ENCODE results near the gene DCBLD1. TPM values are rescaled to one million over a fixed set of nuclear protein-coding genes. Genes with fewer than 3 reads are reported as not detected.

Gene DCBLD1
- total and polyA plus RNA-seq, 4 donors = 10.0 to 38.1 (median 13.0) TPM

DNA sequence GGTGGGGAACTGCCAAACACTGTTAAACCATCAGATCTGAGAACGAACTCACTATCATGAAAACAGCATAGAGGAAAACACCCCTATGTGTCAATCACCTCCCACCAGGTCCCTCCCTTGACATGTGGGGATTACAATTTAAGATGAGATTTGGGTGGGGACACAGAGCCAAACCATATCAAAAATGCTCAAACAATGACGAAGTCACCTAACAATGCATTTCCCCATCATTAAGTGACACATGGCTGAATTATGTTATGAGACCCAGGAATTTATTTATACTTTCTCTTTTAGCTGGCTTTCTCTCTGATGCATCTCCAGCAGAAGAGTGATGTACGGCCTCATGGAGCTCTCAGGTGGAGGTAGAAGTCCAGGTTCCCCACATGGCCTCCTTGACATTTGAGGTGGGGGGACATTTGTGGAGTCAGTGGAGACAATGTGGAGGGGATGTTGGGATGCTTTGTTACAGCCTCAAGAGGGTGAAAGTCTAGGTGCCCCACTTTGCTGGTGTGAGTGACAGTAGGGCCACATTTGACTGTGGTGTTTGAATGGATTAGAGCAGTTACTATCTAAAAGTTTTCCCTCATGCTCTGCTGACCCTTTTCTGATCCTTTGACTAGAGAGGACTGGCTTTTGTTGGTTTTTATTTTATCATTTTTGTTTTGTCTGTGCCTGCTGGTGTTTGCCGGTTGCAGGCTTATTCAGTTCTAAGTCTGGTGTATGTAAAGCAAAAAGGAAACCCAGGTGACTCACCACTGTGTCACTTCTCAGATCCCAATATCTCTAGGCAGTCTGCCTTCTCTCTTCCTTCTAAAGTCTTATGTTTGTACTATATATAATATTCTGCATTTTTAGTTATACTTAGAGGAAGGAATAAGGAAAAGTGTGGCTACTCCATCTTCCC, 18.5 kb upstream of the DCBLD1 start:
- no peak overlapping the region for H3K9ac ChIP-seq (ENCODE audit: insufficient read depth in 1 of 2, low read length in 2 of 2)

DNA sequence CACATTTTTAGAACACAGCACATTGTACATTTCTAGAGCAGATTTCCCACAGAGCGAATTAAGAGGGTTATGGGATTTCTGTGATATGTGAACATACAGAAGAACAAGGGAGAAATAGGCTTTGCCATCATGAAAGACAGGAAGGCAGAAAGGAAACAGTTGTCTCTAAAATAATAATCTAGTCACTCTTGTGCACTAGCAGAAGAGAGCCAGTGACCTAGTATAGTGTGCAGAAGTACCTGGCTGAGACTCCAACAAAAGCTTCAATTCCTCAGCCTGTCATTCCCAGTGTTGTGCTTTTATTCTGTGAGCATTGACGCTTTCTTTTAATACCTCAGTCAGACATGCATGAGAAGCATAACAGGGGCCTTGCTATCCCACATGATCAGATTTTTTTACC, 17.8 kb upstream of the DCBLD1 start:
- 71 to 95% methylated on average over 2 of the region's 2 CpGs for WGBS, 2 donors
- H3K27me3 ChIP-seq (ENCODE audit: control insufficient read depth in 3 of 3, insufficient read depth in 3 of 3, low read length in 2 of 3) = peaks cover 0 to 28% (median 0%) of the 10 kb centered on the region in 3 donors

More for the DNA sequence above, 18.5 kb upstream of the DCBLD1 start:
- Histone ChIP-seq H3K27me3 (ENCODE audit: control insufficient read depth in 3 of 3, insufficient read depth in 3 of 3, low read length in 2 of 3) (peaks cover 0 to 28% (median 0%) of the 10 kb centered on the region in 3 donors), H3K4me1 (ENCODE audit: control insufficient read depth in 5 of 5, insufficient read depth in 5 of 5, low read length in 5 of 5) (no peaks in the 10 kb centered on the region), H3K9me3 (ENCODE audit: control insufficient read depth in 4 of 4, insufficient read depth in 3 of 4, low read length in 3 of 4) (no peaks in the 10 kb centered on the region), H3K4me3 (no peak overlapping the region), H3K27ac (ENCODE audit: low read depth in 1 of 2, low read length in 1 of 2) (no peak overlapping the region), H3K36me3 (ENCODE audit: control insufficient read depth in 4 of 4, insufficient read depth in 4 of 4, low read length in 4 of 4) (no peaks in the 10 kb centered on the region)
- 79% methylated on average over 4 of the region's 4 CpGs for WGBS, 2 donors
- no peak for ATAC-seq (ENCODE audit: insufficient read depth, low FRiP score)
- TF ChIP-seq, protein P1, sequence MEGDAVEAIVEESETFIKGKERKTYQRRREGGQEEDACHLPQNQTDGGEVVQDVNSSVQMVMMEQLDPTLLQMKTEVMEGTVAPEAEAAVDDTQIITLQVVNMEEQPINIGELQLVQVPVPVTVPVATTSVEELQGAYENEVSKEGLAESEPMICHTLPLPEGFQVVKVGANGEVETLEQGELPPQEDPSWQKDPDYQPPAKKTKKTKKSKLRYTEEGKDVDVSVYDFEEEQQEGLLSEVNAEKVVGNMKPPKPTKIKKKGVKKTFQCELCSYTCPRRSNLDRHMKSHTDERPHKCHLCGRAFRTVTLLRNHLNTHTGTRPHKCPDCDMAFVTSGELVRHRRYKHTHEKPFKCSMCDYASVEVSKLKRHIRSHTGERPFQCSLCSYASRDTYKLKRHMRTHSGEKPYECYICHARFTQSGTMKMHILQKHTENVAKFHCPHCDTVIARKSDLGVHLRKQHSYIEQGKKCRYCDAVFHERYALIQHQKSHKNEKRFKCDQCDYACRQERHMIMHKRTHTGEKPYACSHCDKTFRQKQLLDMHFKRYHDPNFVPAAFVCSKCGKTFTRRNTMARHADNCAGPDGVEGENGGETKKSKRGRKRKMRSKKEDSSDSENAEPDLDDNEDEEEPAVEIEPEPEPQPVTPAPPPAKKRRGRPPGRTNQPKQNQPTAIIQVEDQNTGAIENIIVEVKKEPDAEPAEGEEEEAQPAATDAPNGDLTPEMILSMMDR (IDR thresholded peaks at IDR 0.05; ENCODE audit: control extremely low read depth, extremely low read depth) = no peak
- no peak for DNase-seq

DNA sequence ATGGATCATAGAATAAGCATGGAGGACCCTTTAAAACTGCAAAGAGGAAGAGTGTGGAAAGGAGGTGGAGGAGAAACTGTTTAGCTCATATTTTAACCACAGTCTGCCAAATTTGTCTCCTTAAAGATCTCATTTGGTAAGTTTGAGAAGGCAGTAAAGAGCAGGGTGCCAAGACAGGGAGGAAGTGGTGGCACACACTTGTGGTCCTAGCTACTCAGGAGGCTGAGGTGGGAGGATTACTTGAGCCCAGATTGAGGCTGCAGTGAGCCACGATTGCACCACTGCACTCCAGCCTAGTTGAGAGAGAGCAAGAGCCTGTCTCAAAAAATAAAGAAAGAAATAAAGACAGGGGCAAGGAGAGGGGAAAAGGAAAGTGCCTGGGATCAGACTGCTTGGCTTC, 16.8 kb upstream of the DCBLD1 start:
- Histone ChIP-seq H3K4me3 (no peak overlapping the region), H3K9me3 (ENCODE audit: control insufficient read depth in 4 of 4, insufficient read depth in 3 of 4, low read length in 3 of 4) (no peaks in the 10 kb centered on the region), H3K27me3 (ENCODE audit: control insufficient read depth in 3 of 3, insufficient read depth in 3 of 3, low read length in 2 of 3) (peaks cover 0 to 37% (median 0%) of the 10 kb centered on the region in 3 donors), H3K4me1 (ENCODE audit: control insufficient read depth in 5 of 5, insufficient read depth in 5 of 5, low read length in 5 of 5) (no peaks in the 10 kb centered on the region), H3K27ac (ENCODE audit: low read depth in 1 of 2, low read length in 1 of 2) (no peak overlapping the region), H3K9ac (ENCODE audit: insufficient read depth in 1 of 2, low read length in 2 of 2) (no peak overlapping the region), H3K36me3 (ENCODE audit: control insufficient read depth in 4 of 4, insufficient read depth in 4 of 4, low read length in 4 of 4) (no peaks in the 10 kb centered on the region)
- TF ChIP-seq, protein P1 (IDR thresholded peaks at IDR 0.05; ENCODE audit: control extremely low read depth, extremely low read depth) = no peak
- ATAC-seq (ENCODE audit: insufficient read depth, low FRiP score) (no peak), DNase-seq (no peak)
- 41 to 65% methylated on average over 1 of the region's 1 CpG for WGBS, 2 donors

More for the DNA sequence above, 17.8 kb upstream of the DCBLD1 start:
- DNase-seq = no peak
- Histone ChIP-seq H3K36me3 (ENCODE audit: control insufficient read depth in 4 of 4, insufficient read depth in 4 of 4, low read length in 4 of 4) (no peaks in the 10 kb centered on the region), H3K9ac (ENCODE audit: insufficient read depth in 1 of 2, low read length in 2 of 2) (no peak overlapping the region), H3K4me3 (no peak overlapping the region), H3K9me3 (ENCODE audit: control insufficient read depth in 4 of 4, insufficient read depth in 3 of 4, low read length in 3 of 4) (no peaks in the 10 kb centered on the region), H3K27ac (ENCODE audit: low read depth in 1 of 2, low read length in 1 of 2) (no peak overlapping the region), H3K4me1 (ENCODE audit: control insufficient read depth in 5 of 5, insufficient read depth in 5 of 5, low read length in 5 of 5) (no peaks in the 10 kb centered on the region)
- TF ChIP-seq, protein P1 (IDR thresholded peaks at IDR 0.05; ENCODE audit: control extremely low read depth, extremely low read depth) = no peak
- no peak for ATAC-seq (ENCODE audit: insufficient read depth, low FRiP score)

Data from lung (tissue), 12 donors.